ENCODE data around the gene CYSLTR2. TPM values are rescaled to one million over a fixed set of nuclear protein-coding genes. Genes with fewer than 3 reads are reported as not detected.

CYSLTR2 gene
- total RNA-seq, 2 experiments from 2014 or later: 0.09 TPM; not detected in 1

- Histone ChIP-seq H3K4me1 (ENCODE audit: insufficient read depth, low read length, poor library complexity, severe bottlenecking) (no peaks in the 10 kb centered on the region), H3K9me3 (ENCODE audit: low read length) (peaks cover 7% of the 10 kb centered on the region), H3K79me2 (ENCODE audit: insufficient read depth, low read depth, low read length) (no peaks in the 10 kb centered on the region), H3K27ac (ENCODE audit: low read depth, low read length, poor library complexity, severe bottlenecking) (no peak overlapping the region), H3K4me2 (ENCODE audit: low read length) (no peak overlapping the region), H3K36me3 (ENCODE audit: insufficient read depth, low read length) (no peaks in the 10 kb centered on the region), H4K20me1 (ENCODE audit: insufficient read depth, low read length) (no peaks in the 10 kb centered on the region), H3K9me2 (ENCODE audit: insufficient read depth, low read length) (no peaks in the 10 kb centered on the region), H2AFZ (ENCODE audit: low read length) (no peak overlapping the region), H3K4me3 (ENCODE audit: low read depth, low read length, poor library complexity, severe bottlenecking) (no peak overlapping the region)
- intact Hi-C loops (cut with micrococcal nuclease; ENCODE audit: unreplicated experiment): no loop called here
- CTCF ChIA-PET (ENCODE audit: unreplicated experiment): no interaction called here
- BruUV-seq (replicated peaks): no TSS peak
- no peak for DNase-seq (ENCODE audit: low spot score)
- no peak for TF ChIP-seq EZH2phosphoT487 (IDR thresholded peaks at IDR 0.05; ENCODE audit: borderline replicate concordance, low read depth, low read length)
- no peak for TF ChIP-seq CTCF (conservative IDR thresholded peaks at IDR 0.05; ENCODE audit: low read length)
- POLR2A ChIA-PET: interaction anchor here (0.6 kb wide), 2 partner anchors 284 to 564 kb away, joined by 3 to 5 read pairs; no protein-coding TSS in a partner anchor
Measured at GRCh38 chr13:48631441-48631840, 22.3 kb upstream of the CYSLTR2 start.

GRCh38 chr13:48633700-48634099 is 20.0 kb upstream of the CYSLTR2 start:
- POLR2A ChIA-PET: no interaction called here
- Histone ChIP-seq H3K4me3 (ENCODE audit: low read depth, low read length, poor library complexity, severe bottlenecking) (no peak overlapping the region), H3K79me2 (ENCODE audit: insufficient read depth, low read depth, low read length) (no peaks in the 10 kb centered on the region), H3K9me2 (ENCODE audit: insufficient read depth, low read length) (no peaks in the 10 kb centered on the region), H2AFZ (ENCODE audit: low read length) (no peak overlapping the region), H3K4me1 (ENCODE audit: insufficient read depth, low read length, poor library complexity, severe bottlenecking) (no peaks in the 10 kb centered on the region), H3K4me2 (ENCODE audit: low read length) (no peak overlapping the region), H4K20me1 (ENCODE audit: insufficient read depth, low read length) (no peaks in the 10 kb centered on the region), H3K9me3 (ENCODE audit: low read length) (peaks cover 7% of the 10 kb centered on the region), H3K27ac (ENCODE audit: low read depth, low read length, poor library complexity, severe bottlenecking) (no peak overlapping the region), H3K36me3 (ENCODE audit: insufficient read depth, low read length) (no peaks in the 10 kb centered on the region)
- DNase-seq (ENCODE audit: low spot score): no peak
- intact Hi-C loops (cut with micrococcal nuclease; ENCODE audit: unreplicated experiment): no loop called here
- CTCF ChIA-PET (ENCODE audit: unreplicated experiment): no interaction called here
- BruUV-seq (replicated peaks): no TSS peak
- TF ChIP-seq EZH2phosphoT487 (IDR thresholded peaks at IDR 0.05; ENCODE audit: borderline replicate concordance, low read depth, low read length): no peak
- TF ChIP-seq CTCF (conservative IDR thresholded peaks at IDR 0.05; ENCODE audit: low read length): no peak

- H3K4me1 ChIP-seq (ENCODE audit: insufficient read depth, low read length, poor library complexity, severe bottlenecking): no peaks in the 10 kb centered on the region
- no TSS peak for BruUV-seq (replicated peaks)
- no peak overlapping the region for H3K4me2 ChIP-seq (ENCODE audit: low read length)
- ChIA-PET CTCF (ENCODE audit: unreplicated experiment) (no interaction called here), POLR2A (interaction anchor here (0.6 kb wide), 1 partner anchor 450 kb away, joined by 3 read pairs; no protein-coding TSS in a partner anchor)
- no peaks in the 10 kb centered on the region for H3K9me2 ChIP-seq (ENCODE audit: insufficient read depth, low read length)
- no peak overlapping the region for H3K27ac ChIP-seq (ENCODE audit: low read depth, low read length, poor library complexity, severe bottlenecking)
- H3K4me3 ChIP-seq (ENCODE audit: low read depth, low read length, poor library complexity, severe bottlenecking): no peak overlapping the region
- no peak for DNase-seq (ENCODE audit: low spot score)
- H2AFZ ChIP-seq (ENCODE audit: low read length): no peak overlapping the region
- no peaks in the 10 kb centered on the region for H4K20me1 ChIP-seq (ENCODE audit: insufficient read depth, low read length)
- TF ChIP-seq CTCF (conservative IDR thresholded peaks at IDR 0.05; ENCODE audit: low read length) (no peak), EZH2phosphoT487 (IDR thresholded peaks at IDR 0.05; ENCODE audit: borderline replicate concordance, low read depth, low read length) (no peak)
- H3K36me3 ChIP-seq (ENCODE audit: insufficient read depth, low read length): no peaks in the 10 kb centered on the region
- H3K9me3 ChIP-seq (ENCODE audit: low read length): peaks cover 7% of the 10 kb centered on the region
- H3K79me2 ChIP-seq (ENCODE audit: insufficient read depth, low read depth, low read length): no peaks in the 10 kb centered on the region
- intact Hi-C loops (cut with micrococcal nuclease; ENCODE audit: unreplicated experiment): no loop called here
Measured at GRCh38 chr13:48634636-48635035, 19.1 kb upstream of the CYSLTR2 start.
